Measurements from ENCODE around the gene ATP8A2. TPM values are rescaled to one million over a fixed set of nuclear protein-coding genes. Genes with fewer than 3 reads are reported as not detected.

The ATP8A2 gene
- total RNA-seq, 4 donors from 2014 or later: not detected

GRCh38 chr13:25840261-25840660 is 468.5 kb downstream of the ATP8A2 start:
- no peaks in the 10 kb centered on the region for H3K36me3 ChIP-seq
- intact Hi-C loops (cut with DNase I; ENCODE audit: low total_unique reads) (no loop called here), in situ Hi-C loops (cut with MboI; ENCODE audit: low sequenced_read_pairs in 4 of 4) (no loop called here)
- H3K4me1 ChIP-seq: no peaks in the 10 kb centered on the region
- no peaks in the 10 kb centered on the region for H3K27me3 ChIP-seq
- no peak for TF ChIP-seq POLR2A (IDR thresholded peaks at IDR 0.05)
- no peak for TF ChIP-seq CTCF (IDR thresholded peaks at IDR 0.05 in 4 of 5, conservative IDR thresholded peaks at IDR 0.05 in 1 of 5)
- no peak overlapping the region for H3K4me3 ChIP-seq
- DNase-seq (no peak), ATAC-seq (no peak)
- no peaks in the 10 kb centered on the region for H3K9me3 ChIP-seq
- no peak overlapping the region for H3K27ac ChIP-seq

GRCh38 chr13:25840931-25841330 is 469.2 kb downstream of the ATP8A2 start:
- Histone ChIP-seq H3K4me1 (no peaks in the 10 kb centered on the region), H3K9me3 (no peaks in the 10 kb centered on the region), H3K36me3 (no peaks in the 10 kb centered on the region), H3K27ac (no peak overlapping the region), H3K4me3 (no peak overlapping the region), H3K27me3 (no peaks in the 10 kb centered on the region)
- no peak for ATAC-seq
- no peak for DNase-seq
- in situ Hi-C loops (cut with MboI; ENCODE audit: low sequenced_read_pairs in 4 of 4) (no loop called here), intact Hi-C loops (cut with DNase I; ENCODE audit: low total_unique reads) (no loop called here)
- TF ChIP-seq CTCF (IDR thresholded peaks at IDR 0.05 in 4 of 5, conservative IDR thresholded peaks at IDR 0.05 in 1 of 5) (no peak), POLR2A (IDR thresholded peaks at IDR 0.05) (no peak)

- ATAC-seq (no peak), DNase-seq (no peak)
- TF ChIP-seq CTCF (IDR thresholded peaks at IDR 0.05 in 4 of 5, conservative IDR thresholded peaks at IDR 0.05 in 1 of 5): no peak
- no peak for TF ChIP-seq POLR2A (IDR thresholded peaks at IDR 0.05)
- no peaks in the 10 kb centered on the region for H3K36me3 ChIP-seq
- H3K27ac ChIP-seq: no peak overlapping the region
- H3K27me3 ChIP-seq: no peaks in the 10 kb centered on the region
- H3K9me3 ChIP-seq: no peaks in the 10 kb centered on the region
- intact Hi-C loops (cut with DNase I; ENCODE audit: low total_unique reads) (no loop called here), in situ Hi-C loops (cut with MboI; ENCODE audit: low sequenced_read_pairs in 4 of 4) (no loop called here)
- no peaks in the 10 kb centered on the region for H3K4me1 ChIP-seq
- H3K4me3 ChIP-seq: no peak overlapping the region
Measured at GRCh38 chr13:25843692-25844091, 471.9 kb downstream of the ATP8A2 start.

GRCh38 chr13:25844559-25845434 is 473.0 kb downstream of the ATP8A2 start:
- TF ChIP-seq POLR2A (IDR thresholded peaks at IDR 0.05): no peak
- TF ChIP-seq CTCF (IDR thresholded peaks at IDR 0.05 in 4 of 5, conservative IDR thresholded peaks at IDR 0.05 in 1 of 5): no peak
- no peak overlapping the region for H3K4me3 ChIP-seq
- H3K27ac ChIP-seq: no peak overlapping the region
- H3K4me1 ChIP-seq: no peaks in the 10 kb centered on the region
- no peaks in the 10 kb centered on the region for H3K36me3 ChIP-seq
- no peak for ATAC-seq
- no peaks in the 10 kb centered on the region for H3K27me3 ChIP-seq
- in situ Hi-C loops (cut with MboI; ENCODE audit: low sequenced_read_pairs in 4 of 4) (no loop called here), intact Hi-C loops (cut with DNase I; ENCODE audit: low total_unique reads) (no loop called here)
- no peaks in the 10 kb centered on the region for H3K9me3 ChIP-seq
- no peak for DNase-seq
